DOHH2 (cell line): ENCODE measurements around the gene RPS6KA2.

Experiments
- H3F3A ChIP-seq: fragments of 200-600 bp; sonication (generic), shearing (Covaris generic); 2 replicates; pipeline ENCODE4 v1.6.0; 2016; ENCODE audit warnings: antibody characterized with exemption, mild to moderate bottlenecking; ENCODE audit not compliant: control insufficient read depth, insufficient read depth
- H3K27ac ChIP-seq: fragments of 200-600 bp; sonication (generic); 2 replicates; pipeline ENCODE4 v1.5.1; 2014; ENCODE audit warnings: low read depth, mild to moderate bottlenecking, low read length, moderate library complexity
- H3K27me3 ChIP-seq: fragments of 200-600 bp; sonication (generic); 2 replicates; pipeline ENCODE4 v1.6.1; 2014; ENCODE audit warnings: mild to moderate bottlenecking, low read length, mixed read lengths; ENCODE audit not compliant: control insufficient read depth
- H3K36me3 ChIP-seq: fragments of 200-600 bp; sonication (generic); 2 replicates; pipeline ENCODE4 v1.6.1; 2014; ENCODE audit warnings: mild to moderate bottlenecking, low read length, moderate library complexity, mixed read lengths; ENCODE audit not compliant: control insufficient read depth
- H3K4me1 ChIP-seq: fragments of 200-600 bp; sonication (generic); 2 replicates; pipeline ENCODE4 v1.6.1; 2014; ENCODE audit warnings: mild to moderate bottlenecking, low read length, mixed read lengths; ENCODE audit not compliant: control insufficient read depth
- H3K4me2 ChIP-seq: fragments of 200-600 bp; sonication (generic); 2 replicates; pipeline ENCODE4 v1.6.0; 2014; ENCODE audit warnings: mild to moderate bottlenecking, low read length, moderate library complexity
- H3K4me3 ChIP-seq: fragments of 200-600 bp; sonication (generic); 2 replicates; pipeline ENCODE4 v1.5.1; 2014; ENCODE audit warnings: mild to moderate bottlenecking, low read length, mixed read lengths
- H3K79me2 ChIP-seq: fragments of 200-600 bp; sonication (generic); 2 replicates; pipeline ENCODE4 v1.6.1; 2014; ENCODE audit warnings: mild to moderate bottlenecking, low read length, mixed read lengths; ENCODE audit not compliant: control insufficient read depth
- H3K9me2 ChIP-seq: fragments of 200-600 bp; sonication (generic); replicated peaks from 2 replicates; pipeline ENCODE4 v1.6.1; 2014; ENCODE audit warnings: mild to moderate bottlenecking, low read length, mixed read lengths; ENCODE audit not compliant: control insufficient read depth
- H3K9me3 ChIP-seq: fragments of 200-600 bp; sonication (generic); 2 replicates; pipeline ENCODE4 v1.6.1; 2014; ENCODE audit warnings: antibody characterized with exemption, low read length, mixed read lengths; ENCODE audit not compliant: control insufficient read depth, insufficient read depth
- H4K20me1 ChIP-seq: fragments of 200-600 bp; sonication (generic); 2 replicates; pipeline ENCODE4 v1.6.0; 2014; ENCODE audit warnings: low read depth, mild to moderate bottlenecking, antibody characterized with exemption, low read length, moderate library complexity; ENCODE audit not compliant: control insufficient read depth, insufficient read depth
- EZH2phosphoT487 ChIP-seq: fragments of 200-600 bp; sonication (generic); IDR thresholded peaks from 2 replicates; pipeline ENCODE4 v1.6.1; 2017; ENCODE audit warnings: borderline replicate concordance, mild to moderate bottlenecking, antibody characterized with exemption, low read length, moderate library complexity, mixed read lengths
- TF ChIP-seq, protein P1 (sequence below): fragments of 200-600 bp; sonication (generic); IDR thresholded peaks from one replicate; pipeline ENCODE4 v1.5.1; 2014; ENCODE audit warnings: antibody characterized with exemption, mild to moderate bottlenecking, low read depth, low read length; ENCODE audit not compliant: poor library complexity, severe bottlenecking

RPS6KA2 gene

DNA sequence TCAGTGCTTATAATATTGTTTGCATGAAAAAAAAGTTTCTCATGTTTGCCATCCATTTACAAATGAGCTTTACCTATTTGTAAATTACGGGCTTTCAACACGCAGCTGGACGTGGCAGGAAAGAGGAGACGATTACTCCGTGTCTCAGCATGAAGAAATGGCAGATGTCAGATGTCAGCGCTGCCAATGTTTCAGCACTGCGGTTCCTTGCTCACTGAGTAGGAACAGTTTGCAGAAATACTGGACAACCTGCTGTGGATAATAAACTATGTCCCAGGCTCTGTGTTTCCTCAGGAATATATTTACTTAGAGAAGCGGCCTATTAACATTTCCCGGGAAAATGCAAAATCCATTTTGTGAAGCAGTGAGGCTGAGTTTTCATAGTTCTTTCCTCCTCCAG, 63.2 kb downstream of the RPS6KA2 start:
- no peak overlapping the region for H3K4me2 ChIP-seq
- H3K4me1 ChIP-seq = no peaks in the 10 kb centered on the region
- H3K36me3 ChIP-seq = no peaks in the 10 kb centered on the region
- H3K9me2 ChIP-seq = no peaks in the 10 kb centered on the region
- no peaks in the 10 kb centered on the region for H3F3A ChIP-seq
- no peak overlapping the region for H3K4me3 ChIP-seq
- H3K79me2 ChIP-seq = no peaks in the 10 kb centered on the region
- TF ChIP-seq EZH2phosphoT487 = no peak
- H4K20me1 ChIP-seq = no peaks in the 10 kb centered on the region
- no peaks in the 10 kb centered on the region for H3K9me3 ChIP-seq
- H3K27me3 ChIP-seq = no peaks in the 10 kb centered on the region
- H3K27ac ChIP-seq = no peak overlapping the region

DNA sequence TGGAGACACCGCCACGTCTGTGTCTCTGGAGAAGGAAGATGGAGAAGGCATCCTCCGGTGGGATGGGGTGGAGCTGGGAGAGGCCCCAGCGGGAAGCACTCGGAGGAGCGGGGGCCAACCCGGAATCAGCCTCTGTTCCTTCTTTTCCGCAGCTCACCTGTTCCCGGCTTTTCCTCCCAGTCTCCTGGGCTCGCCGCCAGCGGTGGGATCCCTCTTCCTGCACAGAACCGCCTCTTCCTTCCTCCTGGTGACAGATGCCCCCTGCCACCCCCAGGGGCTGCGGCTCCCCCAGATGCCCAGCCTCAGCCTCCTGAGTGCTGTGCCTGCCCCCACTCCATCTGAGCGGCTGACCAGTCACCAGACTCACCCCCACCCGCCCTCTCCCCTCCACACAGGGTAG, 63.9 kb downstream of the RPS6KA2 start:
- H3K9me3 ChIP-seq = no peaks in the 10 kb centered on the region
- H3K9me2 ChIP-seq = no peaks in the 10 kb centered on the region
- no peaks in the 10 kb centered on the region for H3F3A ChIP-seq
- H3K79me2 ChIP-seq = no peaks in the 10 kb centered on the region
- H3K36me3 ChIP-seq = no peaks in the 10 kb centered on the region
- H3K4me2 ChIP-seq = no peak overlapping the region
- H3K27ac ChIP-seq = no peak overlapping the region
- H3K4me3 ChIP-seq = no peak overlapping the region
- H3K4me1 ChIP-seq = no peaks in the 10 kb centered on the region
- H4K20me1 ChIP-seq = no peaks in the 10 kb centered on the region
- TF ChIP-seq, protein P1, sequence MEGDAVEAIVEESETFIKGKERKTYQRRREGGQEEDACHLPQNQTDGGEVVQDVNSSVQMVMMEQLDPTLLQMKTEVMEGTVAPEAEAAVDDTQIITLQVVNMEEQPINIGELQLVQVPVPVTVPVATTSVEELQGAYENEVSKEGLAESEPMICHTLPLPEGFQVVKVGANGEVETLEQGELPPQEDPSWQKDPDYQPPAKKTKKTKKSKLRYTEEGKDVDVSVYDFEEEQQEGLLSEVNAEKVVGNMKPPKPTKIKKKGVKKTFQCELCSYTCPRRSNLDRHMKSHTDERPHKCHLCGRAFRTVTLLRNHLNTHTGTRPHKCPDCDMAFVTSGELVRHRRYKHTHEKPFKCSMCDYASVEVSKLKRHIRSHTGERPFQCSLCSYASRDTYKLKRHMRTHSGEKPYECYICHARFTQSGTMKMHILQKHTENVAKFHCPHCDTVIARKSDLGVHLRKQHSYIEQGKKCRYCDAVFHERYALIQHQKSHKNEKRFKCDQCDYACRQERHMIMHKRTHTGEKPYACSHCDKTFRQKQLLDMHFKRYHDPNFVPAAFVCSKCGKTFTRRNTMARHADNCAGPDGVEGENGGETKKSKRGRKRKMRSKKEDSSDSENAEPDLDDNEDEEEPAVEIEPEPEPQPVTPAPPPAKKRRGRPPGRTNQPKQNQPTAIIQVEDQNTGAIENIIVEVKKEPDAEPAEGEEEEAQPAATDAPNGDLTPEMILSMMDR = no peak
- H3K27me3 ChIP-seq = no peaks in the 10 kb centered on the region

DNA sequence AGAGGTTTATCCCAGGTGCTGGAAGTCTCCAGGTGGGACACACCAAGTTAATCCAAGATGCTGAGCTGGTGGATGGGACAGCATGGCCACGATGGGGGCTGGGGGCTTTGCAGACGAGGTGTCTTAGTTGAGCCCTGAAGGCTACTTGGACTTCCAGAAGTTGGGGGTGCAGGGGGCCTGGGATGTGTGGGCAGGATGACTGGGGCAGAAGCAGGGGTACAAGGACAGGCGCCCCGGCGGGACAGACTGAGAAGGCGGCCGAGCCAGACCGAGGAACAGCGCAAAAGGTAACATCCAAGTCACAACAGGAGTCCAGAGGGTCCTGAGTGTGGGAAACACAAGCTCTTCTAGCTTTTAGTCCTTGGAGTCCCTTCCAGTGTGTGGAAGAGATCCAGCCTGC, 64.3 kb downstream of the RPS6KA2 start:
- TF ChIP-seq EZH2phosphoT487 = no peak
- TF ChIP-seq, protein P1 = no peak
- Histone ChIP-seq H4K20me1 (no peaks in the 10 kb centered on the region), H3K36me3 (no peaks in the 10 kb centered on the region), H3K79me2 (no peaks in the 10 kb centered on the region), H3K9me3 (no peaks in the 10 kb centered on the region), H3K27ac (no peak overlapping the region), H3K27me3 (no peaks in the 10 kb centered on the region), H3K4me2 (no peak overlapping the region), H3K4me3 (no peak overlapping the region), H3F3A (no peaks in the 10 kb centered on the region), H3K4me1 (no peaks in the 10 kb centered on the region), H3K9me2 (no peaks in the 10 kb centered on the region)

DNA sequence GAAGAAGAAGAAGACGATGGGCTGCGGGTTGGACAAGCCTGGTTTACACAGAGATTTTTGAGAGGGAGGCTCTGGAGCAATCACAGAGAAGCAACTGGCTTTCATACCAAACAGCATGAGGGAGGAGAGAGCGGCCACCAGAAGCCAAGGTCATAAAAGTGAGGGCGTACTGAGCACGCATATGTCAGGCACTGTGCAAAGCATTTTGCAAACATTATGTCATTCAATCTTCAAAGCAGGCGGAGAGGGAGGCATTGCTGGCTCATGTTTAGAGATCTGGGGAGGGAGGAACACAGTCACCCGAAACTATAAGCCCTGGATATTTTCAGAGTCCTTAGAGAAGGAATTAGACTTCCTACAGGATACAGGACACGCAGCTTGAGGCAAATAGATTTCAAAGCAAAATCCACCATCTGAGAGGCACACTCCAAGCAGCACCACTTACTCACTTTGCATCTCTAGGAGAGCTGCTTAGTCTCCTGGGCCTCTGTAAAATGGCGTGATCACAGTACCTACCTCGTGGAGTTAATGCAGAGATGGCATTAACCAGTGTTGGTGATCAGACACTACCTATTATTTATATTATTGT, 65.2 kb downstream of the RPS6KA2 start:
- TF ChIP-seq, protein P1 = no peak
- TF ChIP-seq EZH2phosphoT487 = no peak
- Histone ChIP-seq H3K79me2 (no peaks in the 10 kb centered on the region), H3K4me2 (no peak overlapping the region), H3K9me3 (no peaks in the 10 kb centered on the region), H3K27me3 (no peaks in the 10 kb centered on the region), H3F3A (no peaks in the 10 kb centered on the region), H3K4me1 (no peaks in the 10 kb centered on the region), H4K20me1 (no peaks in the 10 kb centered on the region), H3K9me2 (no peaks in the 10 kb centered on the region), H3K4me3 (no peak overlapping the region), H3K27ac (no peak overlapping the region), H3K36me3 (no peaks in the 10 kb centered on the region)
